ENCODE results near the gene PCDHGB3. TPM values are rescaled to one million over a fixed set of nuclear protein-coding genes. Genes with fewer than 3 reads are reported as not detected.

Gene PCDHGB3
- total RNA-seq, 1 experiment from 2014 or later: 0.49 TPM

DNA sequence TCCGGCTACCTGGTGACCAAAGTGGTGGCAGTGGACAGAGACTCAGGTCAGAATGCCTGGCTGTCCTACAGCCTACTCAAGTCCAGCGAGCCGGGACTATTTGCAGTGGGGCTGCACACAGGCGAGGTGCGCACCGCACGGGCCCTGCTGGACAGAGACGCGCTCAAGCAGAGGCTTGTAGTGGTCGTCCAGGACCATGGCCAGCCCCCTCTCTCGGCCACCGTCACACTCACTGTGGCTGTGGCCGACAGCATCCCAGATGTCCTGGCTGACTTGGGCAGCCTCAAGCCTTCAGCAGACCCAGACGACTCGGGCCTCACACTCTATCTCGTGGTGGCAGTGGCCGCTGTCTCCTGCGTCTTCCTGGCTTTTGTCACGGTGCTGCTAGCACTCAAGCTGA, 13.1 kb upstream of the PCDHGB3 start:
- no peak for TF ChIP-seq POLR2AphosphoS5 (IDR thresholded peaks at IDR 0.05; ENCODE audit: low read depth, low read length)
- TF ChIP-seq, protein P1, sequence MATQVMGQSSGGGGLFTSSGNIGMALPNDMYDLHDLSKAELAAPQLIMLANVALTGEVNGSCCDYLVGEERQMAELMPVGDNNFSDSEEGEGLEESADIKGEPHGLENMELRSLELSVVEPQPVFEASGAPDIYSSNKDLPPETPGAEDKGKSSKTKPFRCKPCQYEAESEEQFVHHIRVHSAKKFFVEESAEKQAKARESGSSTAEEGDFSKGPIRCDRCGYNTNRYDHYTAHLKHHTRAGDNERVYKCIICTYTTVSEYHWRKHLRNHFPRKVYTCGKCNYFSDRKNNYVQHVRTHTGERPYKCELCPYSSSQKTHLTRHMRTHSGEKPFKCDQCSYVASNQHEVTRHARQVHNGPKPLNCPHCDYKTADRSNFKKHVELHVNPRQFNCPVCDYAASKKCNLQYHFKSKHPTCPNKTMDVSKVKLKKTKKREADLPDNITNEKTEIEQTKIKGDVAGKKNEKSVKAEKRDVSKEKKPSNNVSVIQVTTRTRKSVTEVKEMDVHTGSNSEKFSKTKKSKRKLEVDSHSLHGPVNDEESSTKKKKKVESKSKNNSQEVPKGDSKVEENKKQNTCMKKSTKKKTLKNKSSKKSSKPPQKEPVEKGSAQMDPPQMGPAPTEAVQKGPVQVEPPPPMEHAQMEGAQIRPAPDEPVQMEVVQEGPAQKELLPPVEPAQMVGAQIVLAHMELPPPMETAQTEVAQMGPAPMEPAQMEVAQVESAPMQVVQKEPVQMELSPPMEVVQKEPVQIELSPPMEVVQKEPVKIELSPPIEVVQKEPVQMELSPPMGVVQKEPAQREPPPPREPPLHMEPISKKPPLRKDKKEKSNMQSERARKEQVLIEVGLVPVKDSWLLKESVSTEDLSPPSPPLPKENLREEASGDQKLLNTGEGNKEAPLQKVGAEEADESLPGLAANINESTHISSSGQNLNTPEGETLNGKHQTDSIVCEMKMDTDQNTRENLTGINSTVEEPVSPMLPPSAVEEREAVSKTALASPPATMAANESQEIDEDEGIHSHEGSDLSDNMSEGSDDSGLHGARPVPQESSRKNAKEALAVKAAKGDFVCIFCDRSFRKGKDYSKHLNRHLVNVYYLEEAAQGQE (IDR thresholded peaks at IDR 0.05; ENCODE audit: insufficient read depth in 1 of 2, low read depth in 2 of 2, low read length in 1 of 2): peak; percentile 39 to 66; a peak in 2 of 4 replicates
- intact Hi-C loops (cut with micrococcal nuclease; ENCODE audit: unreplicated experiment): loop anchor here (10.0 kb wide), 1 partner anchor 168 kb away; no protein-coding TSS in a partner anchor
- DNase-seq (ENCODE audit: low read depth, low spot score) (no peak), ATAC-seq (no peak)
- Histone ChIP-seq H3K9me3 (ENCODE audit: control insufficient read depth, insufficient read depth, low read depth, low read length) (no peaks in the 10 kb centered on the region), H3K27me3 (ENCODE audit: control insufficient read depth, insufficient read depth, low read length) (no peaks in the 10 kb centered on the region), H3K27ac (ENCODE audit: low read length) (no peak overlapping the region), H3K4me3 (ENCODE audit: low read depth in 2 of 2, low read length in 2 of 2) (no peak overlapping the region), H3K36me3 (ENCODE audit: control insufficient read depth, insufficient read depth, low read length) (no peaks in the 10 kb centered on the region), H3K4me1 (ENCODE audit: control insufficient read depth, insufficient read depth, low read length) (no peaks in the 10 kb centered on the region)
- no TSS peak for BruUV-seq (replicated peaks)
- ChIA-PET CTCF (no interaction called here), POLR2A (no interaction called here)
- in situ Hi-C loops (cut with HindIII; ENCODE audit: low pct_unique_long_range_greater_than_20kb, low sequenced_read_pairs): no loop called here

DNA sequence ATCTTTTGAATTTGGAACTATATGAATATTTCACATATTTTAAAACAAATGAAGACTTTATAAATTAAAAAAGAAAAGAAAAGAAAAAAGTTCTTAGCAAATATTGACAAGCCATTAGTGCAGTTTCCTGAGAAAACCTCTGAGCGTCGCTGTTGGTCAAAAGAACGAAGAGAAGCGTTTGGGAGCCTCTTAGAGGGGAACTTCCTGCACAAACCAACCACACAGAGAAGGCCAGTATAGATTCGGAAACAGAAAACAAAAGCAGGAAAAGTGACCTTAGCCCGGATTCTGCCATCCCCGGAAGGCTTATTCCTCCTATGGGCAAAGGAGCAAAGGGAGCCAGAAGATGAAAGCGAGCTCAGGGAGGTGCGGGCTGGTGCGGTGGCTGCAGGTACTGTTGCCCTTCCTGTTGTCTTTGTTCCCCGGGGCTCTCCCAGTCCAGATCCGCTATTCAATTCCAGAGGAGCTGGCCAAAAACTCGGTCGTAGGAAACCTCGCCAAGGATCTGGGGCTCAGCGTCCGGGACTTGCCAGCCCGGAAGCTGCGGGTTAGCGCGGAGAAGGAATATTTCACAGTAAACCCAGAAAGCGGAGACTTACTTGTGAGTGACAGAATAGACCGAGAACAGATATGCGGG, 10.1 kb upstream of the PCDHGB3 start, which contains the start of gene PCDHGB2:
Gene PCDHGB2 (plus strand): TSS at position 205 of the 637 bp plus-strand sequence. CDS start 142 bp downstream, at position 347.
- no peaks in the 10 kb centered on the region for H3K27me3 ChIP-seq (ENCODE audit: control insufficient read depth, insufficient read depth, low read length)
- no peak for TF ChIP-seq POLR2AphosphoS5 (IDR thresholded peaks at IDR 0.05; ENCODE audit: low read depth, low read length)
- TF ChIP-seq, protein P2, sequence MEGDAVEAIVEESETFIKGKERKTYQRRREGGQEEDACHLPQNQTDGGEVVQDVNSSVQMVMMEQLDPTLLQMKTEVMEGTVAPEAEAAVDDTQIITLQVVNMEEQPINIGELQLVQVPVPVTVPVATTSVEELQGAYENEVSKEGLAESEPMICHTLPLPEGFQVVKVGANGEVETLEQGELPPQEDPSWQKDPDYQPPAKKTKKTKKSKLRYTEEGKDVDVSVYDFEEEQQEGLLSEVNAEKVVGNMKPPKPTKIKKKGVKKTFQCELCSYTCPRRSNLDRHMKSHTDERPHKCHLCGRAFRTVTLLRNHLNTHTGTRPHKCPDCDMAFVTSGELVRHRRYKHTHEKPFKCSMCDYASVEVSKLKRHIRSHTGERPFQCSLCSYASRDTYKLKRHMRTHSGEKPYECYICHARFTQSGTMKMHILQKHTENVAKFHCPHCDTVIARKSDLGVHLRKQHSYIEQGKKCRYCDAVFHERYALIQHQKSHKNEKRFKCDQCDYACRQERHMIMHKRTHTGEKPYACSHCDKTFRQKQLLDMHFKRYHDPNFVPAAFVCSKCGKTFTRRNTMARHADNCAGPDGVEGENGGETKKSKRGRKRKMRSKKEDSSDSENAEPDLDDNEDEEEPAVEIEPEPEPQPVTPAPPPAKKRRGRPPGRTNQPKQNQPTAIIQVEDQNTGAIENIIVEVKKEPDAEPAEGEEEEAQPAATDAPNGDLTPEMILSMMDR (IDR thresholded peaks at IDR 0.05): peak; percentile 75
- TF ChIP-seq, protein P1 (IDR thresholded peaks at IDR 0.05; ENCODE audit: insufficient read depth in 1 of 2, low read depth in 2 of 2, low read length in 1 of 2): no peak
- peak within 1 kb of the TSS; percentile 41 to 82 for H3K4me3 ChIP-seq (ENCODE audit: low read depth in 2 of 2, low read length in 2 of 2)
- ChIA-PET CTCF (interaction anchor here (0.6 to 1.0 kb wide), 4 partner anchors 53 to 266 kb away, joined by 3 to 6 read pairs (median 3); partner anchors contain the start of genes PCDHB14, PCDHB2, PCDHGA10 and PCDHGB7), POLR2A (no interaction called here)
- peak; percentile 39 for DNase-seq (ENCODE audit: low read depth, low spot score)
- no peaks in the 10 kb centered on the region for H3K36me3 ChIP-seq (ENCODE audit: control insufficient read depth, insufficient read depth, low read length)
- no peaks in the 10 kb centered on the region for H3K4me1 ChIP-seq (ENCODE audit: control insufficient read depth, insufficient read depth, low read length)
- ATAC-seq: peak; percentile 85
- intact Hi-C loops (cut with micrococcal nuclease; ENCODE audit: unreplicated experiment) (loop anchor here (2.0 to 10.0 kb wide), 3 partner anchors 55 to 203 kb away; partner anchors contain the start of genes PCDHGA10 and PCDHGB7), in situ Hi-C loops (cut with HindIII; ENCODE audit: low pct_unique_long_range_greater_than_20kb, low sequenced_read_pairs) (no loop called here)
- no peak within 1 kb of the TSS for H3K27ac ChIP-seq (ENCODE audit: low read length)
- TSS peak; percentile 59 for BruUV-seq (replicated peaks)
- peaks cover 13% of the 10 kb centered on the region; the same call in 1 of the 2 replicates for H3K9me3 ChIP-seq (ENCODE audit: control insufficient read depth, insufficient read depth, low read depth, low read length)
